Glutamatergic neuron (in vitro differentiated cells): ENCODE results near the gene ZNF581. TPM values are rescaled to one million over a fixed set of nuclear protein-coding genes. Genes with fewer than 3 reads are reported as not detected.

Experiments used
- DNase-seq: peaks from one replicate; pipeline ENCODE4 v3.0.0; 2022
- H3K27ac Mint-ChIP-seq: one replicate; pipeline ENCODE4 v1.8.0; 2020; ENCODE audit warnings: mild to moderate bottlenecking, mixed read lengths, inconsistent platforms; ENCODE audit not compliant: unreplicated experiment
- H3K27me3 Mint-ChIP-seq: one replicate; pipeline ENCODE4 v1.8.0; 2020; ENCODE audit warnings: mild to moderate bottlenecking, moderate library complexity, mixed read lengths, inconsistent platforms; ENCODE audit not compliant: unreplicated experiment
- H3K36me3 Mint-ChIP-seq: one replicate; pipeline ENCODE4 v1.8.0; 2020; ENCODE audit warnings: mild to moderate bottlenecking, mixed read lengths, inconsistent platforms; ENCODE audit not compliant: unreplicated experiment
- H3K4me1 Mint-ChIP-seq: one replicate; pipeline ENCODE4 v1.8.0; 2020; ENCODE audit warnings: mild to moderate bottlenecking, low read depth, mixed read lengths, inconsistent platforms; ENCODE audit not compliant: unreplicated experiment
- H3K4me3 Mint-ChIP-seq: one replicate; pipeline ENCODE4 v1.8.0; 2020; ENCODE audit warnings: mild to moderate bottlenecking, mixed read lengths, inconsistent platforms; ENCODE audit not compliant: unreplicated experiment
- H3K9me3 Mint-ChIP-seq: one replicate; pipeline ENCODE4 v1.8.0; 2020; ENCODE audit warnings: mild to moderate bottlenecking, moderate library complexity, mixed read lengths, inconsistent platforms; ENCODE audit not compliant: unreplicated experiment
- total RNA-seq: library from RNA; stranded (reverse); fragmentation: NEBNext Ultra II Directional; extraction: Animal tissue kit (Norgen Biotek cat#: 25700); gene quantifications from one replicate; pipeline ENCODE4 v1.2.1, GENCODE V29; 2021; ENCODE audit not compliant: unreplicated experiment
- TF ChIP-seq, protein P1 (sequence below): fragments of 200-600 bp; sonication (generic); IDR thresholded peaks from one replicate; pipeline ENCODE4 v1.5.0; 2021; ENCODE audit not compliant: partially characterized antibody, unreplicated experiment

Gene ZNF581
- total RNA-seq, 1 donor from 2014 or later = 31.0 TPM

- peaks cover 18% of the 10 kb centered on the region for H3K27me3 Mint-ChIP-seq
- H3K9me3 Mint-ChIP-seq = peaks cover 24% of the 10 kb centered on the region
- peaks cover 20% of the 10 kb centered on the region for H3K4me1 Mint-ChIP-seq
- no peaks in the 10 kb centered on the region for H3K36me3 Mint-ChIP-seq
- peak overlapping the region; percentile 83 for H3K4me3 Mint-ChIP-seq
- no peak for DNase-seq
- H3K27ac Mint-ChIP-seq = peak overlapping the region; percentile 72
- TF ChIP-seq, protein P1, sequence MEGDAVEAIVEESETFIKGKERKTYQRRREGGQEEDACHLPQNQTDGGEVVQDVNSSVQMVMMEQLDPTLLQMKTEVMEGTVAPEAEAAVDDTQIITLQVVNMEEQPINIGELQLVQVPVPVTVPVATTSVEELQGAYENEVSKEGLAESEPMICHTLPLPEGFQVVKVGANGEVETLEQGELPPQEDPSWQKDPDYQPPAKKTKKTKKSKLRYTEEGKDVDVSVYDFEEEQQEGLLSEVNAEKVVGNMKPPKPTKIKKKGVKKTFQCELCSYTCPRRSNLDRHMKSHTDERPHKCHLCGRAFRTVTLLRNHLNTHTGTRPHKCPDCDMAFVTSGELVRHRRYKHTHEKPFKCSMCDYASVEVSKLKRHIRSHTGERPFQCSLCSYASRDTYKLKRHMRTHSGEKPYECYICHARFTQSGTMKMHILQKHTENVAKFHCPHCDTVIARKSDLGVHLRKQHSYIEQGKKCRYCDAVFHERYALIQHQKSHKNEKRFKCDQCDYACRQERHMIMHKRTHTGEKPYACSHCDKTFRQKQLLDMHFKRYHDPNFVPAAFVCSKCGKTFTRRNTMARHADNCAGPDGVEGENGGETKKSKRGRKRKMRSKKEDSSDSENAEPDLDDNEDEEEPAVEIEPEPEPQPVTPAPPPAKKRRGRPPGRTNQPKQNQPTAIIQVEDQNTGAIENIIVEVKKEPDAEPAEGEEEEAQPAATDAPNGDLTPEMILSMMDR = no peak
Observed at GRCh38 chr19:55674459-55674840, 31.0 kb downstream of the ZNF581 start.

GRCh38 chr19:55674841-55675660 lies 31.6 kb downstream of the ZNF581 start, which contains the start of gene EPN1:
TSS of gene EPN1 (plus strand) at chr19:55675226. CDS start at chr19:55678628, 3,402 bp downstream.
- TF ChIP-seq, protein P1 = no peak
- Mint-ChIP-seq H3K4me1 (peaks cover 20% of the 10 kb centered on the region), H3K27me3 (peaks cover 18% of the 10 kb centered on the region), H3K4me3 (peak within 1 kb of the TSS; percentile 98), H3K27ac (peak within 1 kb of the TSS; percentile 96), H3K9me3 (peaks cover 24% of the 10 kb centered on the region), H3K36me3 (no peaks in the 10 kb centered on the region)
- peak; percentile 99 for DNase-seq

- H3K4me1 Mint-ChIP-seq = peaks cover 18% of the 10 kb centered on the region
- no peaks in the 10 kb centered on the region for H3K36me3 Mint-ChIP-seq
- TF ChIP-seq, protein P1 = no peak
- peak overlapping the region; percentile 96 for H3K27ac Mint-ChIP-seq
- peaks cover 18% of the 10 kb centered on the region for H3K9me3 Mint-ChIP-seq
- H3K4me3 Mint-ChIP-seq = peak overlapping the region; percentile 98
- H3K27me3 Mint-ChIP-seq = peaks cover 13% of the 10 kb centered on the region
- DNase-seq = no peak
Observed at GRCh38 chr19:55675661-55676354, 32.4 kb downstream of the ZNF581 start.

- Mint-ChIP-seq H3K4me3 (peak overlapping the region; percentile 98), H3K27ac (peak overlapping the region; percentile 28), H3K9me3 (peaks cover 15% of the 10 kb centered on the region), H3K27me3 (peaks cover 9% of the 10 kb centered on the region), H3K36me3 (no peaks in the 10 kb centered on the region), H3K4me1 (peaks cover 14% of the 10 kb centered on the region)
- no peak for DNase-seq
- TF ChIP-seq, protein P1 = no peak
Observed at GRCh38 chr19:55676383-55676782, 32.9 kb downstream of the ZNF581 start.
